Measurements from ENCODE around the gene DR1. TPM values are rescaled to one million over a fixed set of nuclear protein-coding genes. Genes with fewer than 3 reads are reported as not detected.

Gene DR1
- total and polyA plus RNA-seq, 2 of the 13 experiments (the other 11 are each of a cell fraction or from before 2014, with no cell fraction given): 17.8 to 42.3 TPM

DNA sequence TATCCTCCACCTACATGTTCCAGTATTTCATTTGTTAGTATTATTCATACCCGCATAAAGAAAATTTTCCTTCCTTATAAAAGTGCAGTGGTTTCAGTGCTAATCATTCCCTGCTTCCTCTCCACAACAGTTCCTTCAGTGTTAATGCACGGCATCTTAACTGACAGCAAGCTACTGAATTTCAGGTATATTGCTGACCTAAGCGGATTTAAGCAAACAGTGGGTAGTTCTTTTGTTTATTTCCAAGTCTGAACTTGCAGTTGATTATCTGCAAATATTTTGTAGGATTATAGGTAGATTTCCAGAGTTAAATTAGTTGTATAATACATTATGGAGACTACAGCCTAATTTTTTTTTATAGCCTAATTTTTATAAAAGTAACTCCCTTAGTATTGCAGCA lies 15.1 kb upstream of the DR1 start:
- H3K9me3 ChIP-seq (ENCODE audit: low read length): no peaks in the 10 kb centered on the region
- H3K4me2 ChIP-seq (ENCODE audit: low read depth, low read length): no peak overlapping the region
- H4K20me1 ChIP-seq (ENCODE audit: insufficient read depth, low read length): no peaks in the 10 kb centered on the region
- FAIRE-seq (no peak), ATAC-seq (no peak), DNase-seq (ENCODE audit: low spot score) (no peak)
- H3K36me3 ChIP-seq (replicated peaks in 1 of 2; ENCODE audit: control insufficient read depth in 1 of 2, insufficient read depth in 2 of 2, low read length in 2 of 2): no peaks in the 10 kb centered on the region
- POLR2A ChIA-PET: interaction anchor here (2.2 kb wide), 1 partner anchor 15 kb away, joined by 7 read pairs; the partner anchor contains the start of gene DR1
- H3K4me1 ChIP-seq (ENCODE audit: insufficient read depth, low read length): peaks cover 13% of the 10 kb centered on the region; the same call in 1 of the 2 replicates
- TF ChIP-seq MAFK (conservative IDR thresholded peaks at IDR 0.05 in 1 of 2, IDR thresholded peaks at IDR 0.05 in 1 of 2; ENCODE audit: low read length in 2 of 2): peak; percentile 99 to 100
- no peak for TF ChIP-seq SUZ12 (IDR thresholded peaks at IDR 0.05; ENCODE audit: low read depth, low read length)
- peak; percentile 99 for TF ChIP-seq MAFF (IDR thresholded peaks at IDR 0.05; ENCODE audit: low read depth, low read length)
- in situ Hi-C loops (cut with HindIII; ENCODE audit: extremely low pct_ligation_motif_present, low pct_unique_long_range_greater_than_20kb) (no loop called here), intact Hi-C loops (cut with micrococcal nuclease; ENCODE audit: unreplicated experiment) (no loop called here)
- CTCF ChIA-PET (ENCODE audit: low intra/inter-chr PET ratio, low total read pairs): no interaction called here
- H3K79me2 ChIP-seq (ENCODE audit: insufficient read depth, low read length): no peaks in the 10 kb centered on the region
- H3K27me3 ChIP-seq (ENCODE audit: control insufficient read depth in 1 of 2, insufficient read depth in 2 of 2, low read length in 2 of 2): no peaks in the 10 kb centered on the region
- 90% methylated on average over 3 of the region's 3 CpGs for WGBS (ENCODE audit: low lambda C conversion rate)
- BruUV-seq (replicated peaks): no TSS peak
- no peak overlapping the region for H2AFZ ChIP-seq (ENCODE audit: low read length)
- no peak overlapping the region for H3K4me3 ChIP-seq (replicated peaks in 1 of 3; ENCODE audit: insufficient read depth in 1 of 3, low read depth in 2 of 3, low read length in 3 of 3)
- H3K9ac ChIP-seq (ENCODE audit: insufficient read depth, low read depth, low read length): no peak overlapping the region
- H3K27ac ChIP-seq (ENCODE audit: extremely low read length, insufficient read depth, low read length): no peak overlapping the region

DNA sequence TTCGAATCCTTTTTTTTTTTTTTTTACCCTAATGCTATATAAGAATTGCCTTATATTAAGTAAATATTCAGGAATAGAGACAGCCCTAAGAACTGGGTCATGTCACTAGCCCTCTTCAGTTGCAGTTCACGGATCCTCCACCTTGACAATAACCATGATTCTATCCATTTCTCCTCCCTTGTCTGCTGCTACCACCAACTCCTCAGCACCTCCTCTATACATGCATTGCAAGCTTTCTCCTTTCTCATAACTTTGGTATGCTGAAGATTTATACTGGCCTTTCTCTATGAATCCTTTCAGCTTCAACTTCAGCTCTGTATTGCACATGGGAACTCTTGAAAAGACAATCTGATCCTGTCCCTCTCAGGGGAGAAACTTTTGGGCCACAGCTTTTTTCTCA lies 14.3 kb upstream of the DR1 start:
- H3K4me2 ChIP-seq (ENCODE audit: low read depth, low read length): no peak overlapping the region
- H3K79me2 ChIP-seq (ENCODE audit: insufficient read depth, low read length): no peaks in the 10 kb centered on the region
- DNase-seq (ENCODE audit: low spot score): no peak
- no peak overlapping the region for H3K27ac ChIP-seq (ENCODE audit: extremely low read length, insufficient read depth, low read length)
- no peaks in the 10 kb centered on the region for H4K20me1 ChIP-seq (ENCODE audit: insufficient read depth, low read length)
- no peak for FAIRE-seq
- ChIA-PET CTCF (ENCODE audit: low intra/inter-chr PET ratio, low total read pairs) (no interaction called here), POLR2A (no interaction called here)
- H3K9me3 ChIP-seq (ENCODE audit: low read length): no peaks in the 10 kb centered on the region
- 0 out of 3 replicates have a peak, but pooled peaks have one; percentile 25 for ATAC-seq
- TF ChIP-seq NFKBIZ (CRISPR knock-in tag; IDR thresholded peaks at IDR 0.05): no peak
- TF ChIP-seq MEIS2 (CRISPR knock-in tag; IDR thresholded peaks at IDR 0.05): no peak
- intact Hi-C loops (cut with micrococcal nuclease; ENCODE audit: unreplicated experiment): no loop called here
- H3K27me3 ChIP-seq (ENCODE audit: control insufficient read depth in 1 of 2, insufficient read depth in 2 of 2, low read length in 2 of 2): no peaks in the 10 kb centered on the region
- no peak overlapping the region for H2AFZ ChIP-seq (ENCODE audit: low read length)
- WGBS (ENCODE audit: low lambda C conversion rate): 92% methylated on average over 2 of the region's 2 CpGs
- no peaks in the 10 kb centered on the region for H3K36me3 ChIP-seq (replicated peaks in 1 of 2; ENCODE audit: control insufficient read depth in 1 of 2, insufficient read depth in 2 of 2, low read length in 2 of 2)
- in situ Hi-C loops (cut with HindIII; ENCODE audit: extremely low pct_ligation_motif_present, low pct_unique_long_range_greater_than_20kb): no loop called here
- no peak overlapping the region for H3K9ac ChIP-seq (ENCODE audit: insufficient read depth, low read depth, low read length)
- peaks cover 13% of the 10 kb centered on the region; the same call in 1 of the 2 replicates for H3K4me1 ChIP-seq (ENCODE audit: insufficient read depth, low read length)
- no peak overlapping the region for H3K4me3 ChIP-seq (replicated peaks in 1 of 3; ENCODE audit: insufficient read depth in 1 of 3, low read depth in 2 of 3, low read length in 3 of 3)
- no TSS peak for BruUV-seq (replicated peaks)

Data from HepG2 (cell line).